ENCODE results near the gene FAM216A.
"Not testable (repeated sequence)": the region's sequence is repeated elsewhere in the genome, so short reads cannot be mapped to it uniquely, and the experiment has no call there.

The FAM216A gene

DNA sequence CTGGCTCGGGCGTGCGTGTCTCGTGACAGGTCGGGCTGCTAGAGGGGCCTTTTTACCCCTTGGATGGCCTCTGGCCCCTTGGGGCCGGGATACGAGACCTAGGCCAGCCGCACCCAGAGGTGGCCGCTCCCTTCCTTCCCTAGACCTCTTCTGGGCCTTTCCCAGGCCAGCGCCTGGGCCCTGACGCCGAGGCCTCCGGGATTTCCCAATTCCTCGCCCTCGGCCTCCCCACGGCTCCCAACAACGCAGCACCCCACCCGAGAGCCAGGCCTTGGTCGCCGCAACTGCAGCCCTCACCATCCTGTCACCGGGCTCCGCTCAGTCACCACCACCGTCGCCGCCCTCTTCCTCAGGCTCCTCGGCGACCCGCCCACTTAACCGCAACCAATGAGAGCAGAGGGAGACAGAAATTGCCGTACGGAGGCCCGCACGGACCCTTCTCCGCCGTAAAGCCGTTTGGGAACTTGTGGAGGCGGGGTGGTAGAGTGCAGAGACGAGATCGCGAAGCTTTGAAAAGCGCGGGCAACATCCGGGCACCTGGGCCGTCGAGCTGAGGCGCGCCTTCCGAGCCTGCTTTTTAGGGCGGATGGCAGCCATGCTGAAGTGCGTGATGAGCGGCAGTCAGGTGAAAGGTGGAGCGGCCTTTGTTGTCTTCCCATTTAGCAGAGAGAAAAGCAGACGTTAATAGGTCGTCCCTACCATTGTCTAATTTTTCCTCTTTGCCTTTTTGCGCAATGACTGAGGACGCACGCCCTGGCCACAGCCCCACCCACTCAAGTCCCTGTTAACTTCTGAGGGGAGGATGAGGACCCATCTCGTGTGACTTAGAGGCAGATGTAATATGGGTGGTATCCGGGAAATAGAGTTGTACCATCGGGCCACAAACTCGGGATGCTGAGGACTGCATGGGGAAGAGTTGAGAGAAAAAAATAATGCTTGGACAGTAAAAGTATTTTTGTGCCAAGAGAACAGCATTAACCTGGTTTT lies 33.4 kb downstream of the FAM216A start, which contains the start of the genes RAD9B and VPS29:
TSS of gene RAD9B (plus strand) at position 580 of the 987 bp plus-strand sequence. CDS start at position 587, 7 bp downstream.
TSS of gene VPS29 (minus strand) at position 360 of the 987 bp plus-strand sequence. CDS start at position 300, 60 bp downstream.
- DNase-seq: peak; percentile 99

DNA sequence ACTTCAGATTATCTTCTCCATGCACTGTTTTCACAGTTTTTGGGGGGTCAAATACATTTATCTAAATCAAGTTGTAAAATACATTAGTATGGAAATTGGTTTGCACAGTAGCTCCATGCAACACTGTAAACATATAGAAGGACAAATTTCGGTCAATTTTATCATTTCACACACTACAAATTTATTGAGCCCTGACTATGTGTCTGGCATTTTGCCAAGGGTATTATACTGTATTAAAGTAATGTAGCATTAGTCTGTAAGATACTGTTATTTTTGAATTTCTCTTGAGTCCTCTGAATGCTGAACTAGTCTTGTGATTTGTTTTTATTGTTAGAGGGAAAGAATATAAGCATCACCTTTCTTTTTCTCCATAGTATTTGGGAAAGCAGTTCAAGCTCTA lies 34.8 kb downstream of the FAM216A start:
- DNase-seq: no peak

DNA sequence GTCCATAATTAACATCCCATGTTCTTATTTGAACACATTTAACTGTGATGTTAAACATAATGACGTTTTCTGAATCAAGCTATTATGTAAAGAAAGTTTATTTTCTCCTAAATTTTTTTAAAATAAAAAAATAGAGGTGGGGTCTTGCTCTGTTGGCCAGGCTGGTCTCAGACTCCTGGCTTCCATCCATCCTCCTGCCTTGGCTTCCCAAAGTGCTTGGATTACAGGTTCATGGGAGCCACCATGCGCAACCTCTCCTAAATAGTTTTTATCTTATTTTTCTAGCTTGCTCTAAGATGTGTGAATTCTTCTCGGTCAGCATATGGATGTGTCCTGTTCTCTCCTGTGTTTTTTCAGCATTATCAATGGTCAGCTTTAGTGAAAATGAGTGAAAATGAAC lies 36.7 kb downstream of the FAM216A start:
- DNase-seq: no peak

DNA sequence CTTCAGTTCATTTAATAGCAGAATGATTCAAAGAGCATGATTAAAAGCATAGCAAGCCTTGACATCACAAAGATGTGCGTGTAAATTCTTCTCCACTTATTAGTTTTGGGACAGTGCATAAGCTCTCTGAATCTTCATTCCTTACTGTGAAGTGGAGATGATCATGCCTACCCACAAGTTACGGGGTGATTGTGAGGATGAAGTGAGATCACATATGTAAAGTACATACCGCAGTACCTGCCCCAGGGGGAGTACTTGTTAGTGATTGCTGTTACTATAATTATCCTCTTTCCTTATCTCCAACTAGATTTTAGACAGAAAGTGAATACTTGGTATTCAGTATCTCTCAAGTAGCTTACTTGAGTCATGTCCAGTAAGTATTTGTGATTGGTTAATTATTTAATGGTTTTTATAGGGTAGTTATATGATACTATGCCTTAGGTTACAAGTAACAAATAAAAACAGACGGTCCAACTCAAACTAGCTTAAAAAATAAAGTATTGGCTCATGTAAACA lies 39.5 kb downstream of the FAM216A start:
- no peak for DNase-seq

DNA sequence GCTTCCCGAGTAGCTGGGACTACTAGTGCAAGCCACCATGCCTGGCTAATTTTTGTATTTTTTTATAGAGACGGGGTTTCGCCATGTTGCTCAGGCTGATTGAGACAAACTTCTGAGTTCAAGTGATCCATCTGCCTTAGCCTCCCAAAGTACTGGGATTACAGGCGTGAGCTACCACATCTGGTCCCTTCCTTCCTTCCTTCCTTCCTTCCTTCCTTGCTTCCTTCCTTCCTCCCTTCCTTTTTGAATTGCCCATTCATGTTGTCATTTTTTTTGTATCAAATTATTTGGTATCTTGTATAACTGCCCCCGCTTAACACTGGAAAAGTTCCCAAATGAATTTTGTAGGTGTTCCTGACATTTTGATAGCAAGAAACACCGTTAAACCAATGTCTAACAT lies 45.2 kb downstream of the FAM216A start:
- DNase-seq: no peak

DNA sequence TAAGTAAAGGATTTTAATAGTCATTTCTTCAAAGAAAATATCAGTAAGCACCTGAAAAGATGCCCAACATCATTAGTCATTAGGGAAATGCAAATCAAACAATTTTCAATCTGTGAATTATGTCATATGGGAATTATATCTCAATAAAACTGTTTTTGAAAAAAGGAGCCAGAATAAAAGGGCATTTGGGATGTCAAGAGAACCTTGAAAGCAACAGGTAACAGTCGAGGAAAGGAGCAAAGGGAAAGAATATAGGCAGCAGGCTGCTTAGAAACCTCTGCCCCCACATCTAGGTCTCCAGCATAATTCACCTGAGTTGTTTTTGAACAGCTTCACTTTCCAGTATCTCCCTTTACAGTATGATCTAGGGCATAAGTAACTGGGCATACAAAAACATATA lies 45.7 kb downstream of the FAM216A start:
- no peak for DNase-seq

DNA sequence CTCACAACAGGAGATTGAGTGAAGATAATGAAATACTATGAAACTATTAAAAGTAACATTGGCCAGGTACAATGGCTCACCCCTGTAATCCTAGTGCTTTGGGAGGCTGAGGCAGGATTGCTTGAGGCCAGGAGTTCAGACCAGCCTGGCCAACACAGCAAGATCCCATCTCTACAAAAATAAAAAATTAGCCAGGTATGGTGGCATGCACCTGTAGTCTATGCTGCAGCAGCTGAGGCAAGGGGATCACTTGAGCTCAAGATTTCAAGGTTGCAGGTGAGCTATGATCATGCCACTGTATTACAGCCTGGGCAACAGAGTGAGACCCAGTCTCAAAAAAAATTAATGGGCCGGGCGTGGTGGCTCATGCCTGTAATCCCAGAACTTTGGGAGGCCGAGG lies 48.4 kb downstream of the FAM216A start:
- no peak for DNase-seq

DNA sequence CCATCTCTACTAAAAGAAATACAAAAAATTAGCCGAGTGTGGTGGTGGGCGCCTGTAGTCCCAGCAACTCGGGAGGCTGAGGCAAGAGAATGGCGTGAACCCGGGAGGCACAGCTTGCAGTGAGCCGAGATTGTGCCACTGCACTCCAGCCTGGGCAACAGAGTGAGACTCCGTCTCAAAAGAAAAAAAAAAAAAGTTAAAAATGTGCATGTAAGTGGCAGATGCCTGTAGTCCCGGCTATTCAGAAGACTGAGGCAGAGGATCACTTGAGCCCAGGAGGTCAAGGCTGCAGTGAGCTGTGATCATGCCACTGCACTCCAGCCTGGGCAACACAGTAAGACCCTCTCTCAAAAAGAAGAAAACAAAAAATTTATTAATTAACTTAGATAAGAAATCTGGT lies 49.4 kb downstream of the FAM216A start:
- not testable (repeated sequence) for DNase-seq

DNA sequence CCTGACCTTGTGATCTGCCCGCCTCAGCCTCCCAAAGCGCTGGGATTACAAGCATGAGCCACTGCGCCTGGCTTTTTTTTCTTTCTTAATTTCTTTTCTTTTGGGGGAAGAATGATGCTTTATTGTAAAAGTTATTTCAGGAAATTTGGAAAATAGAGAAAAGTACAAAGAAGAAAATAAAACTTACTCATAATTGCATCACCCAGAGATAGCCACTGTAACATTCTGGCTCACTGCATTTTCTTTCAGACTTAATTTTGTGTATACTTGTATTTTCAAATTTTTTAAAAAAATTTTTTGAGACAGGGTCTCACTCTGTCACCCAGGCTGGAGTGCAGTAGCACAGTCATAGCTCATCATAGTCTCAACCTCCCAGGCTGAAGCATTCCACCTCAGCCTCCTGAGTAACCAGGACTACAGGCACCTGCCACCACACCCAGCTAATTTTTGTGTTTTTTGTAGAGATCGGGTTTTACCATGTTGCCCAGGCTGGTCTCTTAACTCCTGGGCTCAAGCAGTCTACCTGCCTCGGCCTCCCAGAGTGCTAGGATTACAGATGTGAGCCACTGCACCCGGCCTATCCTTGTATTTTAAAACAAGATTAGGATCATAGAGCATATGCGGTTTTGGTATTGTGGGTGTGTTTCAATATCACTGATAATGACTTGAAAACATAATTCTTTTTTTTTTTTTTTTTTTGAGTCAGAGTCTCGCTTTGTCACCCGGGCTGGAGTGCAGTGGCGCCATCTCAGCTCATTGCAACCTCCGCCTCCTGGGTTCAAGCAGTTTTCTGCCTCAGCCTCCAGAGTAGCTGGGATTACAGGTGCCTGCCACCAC lies 52.4 kb downstream of the FAM216A start:
- peak; percentile 40 for DNase-seq

DNA sequence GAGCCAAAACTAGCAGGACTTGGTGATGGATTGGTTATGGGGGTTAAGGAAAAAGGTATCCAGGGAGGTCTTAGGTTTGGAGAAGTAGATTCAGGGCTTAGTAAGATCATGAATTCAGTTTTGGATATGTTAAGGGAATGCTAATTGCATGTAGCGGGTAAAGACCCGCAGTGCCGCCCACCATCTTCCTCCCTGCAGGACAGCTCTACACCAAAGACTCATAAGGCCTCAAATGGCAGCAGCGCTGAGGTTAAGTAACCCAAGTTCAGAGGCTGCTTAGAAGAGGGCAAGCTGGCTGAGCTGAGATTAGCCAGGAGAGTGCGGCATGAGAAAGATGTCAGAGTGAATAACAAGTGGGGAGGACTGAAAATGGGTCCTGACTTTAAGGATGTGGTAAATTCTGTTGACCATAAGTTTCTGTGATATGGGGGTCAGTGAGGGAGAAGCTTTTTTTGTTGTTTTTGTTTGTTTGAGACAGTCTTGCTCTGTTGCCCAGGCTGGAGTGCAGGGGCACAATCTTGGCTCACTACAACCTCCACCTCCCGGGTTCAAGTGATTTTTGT lies 59.7 kb downstream of the FAM216A start:
- DNase-seq: no peak

DNA sequence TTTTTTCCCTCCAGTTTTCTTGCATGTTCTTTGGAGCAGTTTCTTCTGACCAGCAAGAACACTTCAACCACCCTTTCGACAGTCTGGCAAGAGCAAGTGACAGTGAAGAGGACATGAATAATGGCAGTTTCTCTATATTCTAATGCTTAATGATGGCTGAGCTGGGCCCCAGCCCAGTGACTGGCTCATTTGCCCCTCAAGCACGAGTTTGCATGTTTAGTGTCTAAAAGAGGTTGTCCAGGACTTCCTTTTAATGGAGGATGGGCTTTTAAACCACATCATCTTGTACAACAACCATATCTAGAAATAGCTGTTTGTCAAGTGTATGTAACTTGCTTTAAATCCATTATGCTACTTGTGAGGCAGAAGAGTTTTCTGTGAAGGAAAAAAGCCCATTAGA lies 61.9 kb downstream of the FAM216A start:
- DNase-seq: no peak

DNA sequence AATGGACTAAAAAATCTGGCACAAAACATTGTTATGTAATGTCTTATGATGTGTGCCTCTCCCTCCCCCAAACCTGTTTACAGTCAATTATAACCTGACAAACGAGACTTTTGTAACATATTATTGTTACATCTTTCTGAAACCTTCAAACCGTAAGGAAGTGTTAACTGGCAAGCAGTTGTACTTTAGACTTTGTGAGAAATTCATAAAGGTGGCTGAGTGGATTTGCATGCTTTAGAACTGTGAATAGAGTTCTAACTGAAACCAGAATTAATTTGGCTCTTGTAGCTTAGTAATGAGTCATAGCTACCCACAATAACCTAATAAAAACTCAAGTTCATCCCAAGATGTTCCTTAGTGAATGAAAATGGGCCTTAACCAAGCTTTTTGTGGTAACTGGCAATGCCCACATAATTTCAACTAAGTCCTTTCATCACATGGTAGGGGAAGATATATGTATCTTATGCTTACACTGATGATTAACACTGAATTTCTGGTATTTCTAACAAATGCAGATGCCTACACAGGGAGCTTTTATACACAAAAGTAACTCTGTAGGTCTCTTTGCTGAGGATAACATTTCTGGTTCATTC lies 63.2 kb downstream of the FAM216A start:
- DNase-seq: no peak

DNA sequence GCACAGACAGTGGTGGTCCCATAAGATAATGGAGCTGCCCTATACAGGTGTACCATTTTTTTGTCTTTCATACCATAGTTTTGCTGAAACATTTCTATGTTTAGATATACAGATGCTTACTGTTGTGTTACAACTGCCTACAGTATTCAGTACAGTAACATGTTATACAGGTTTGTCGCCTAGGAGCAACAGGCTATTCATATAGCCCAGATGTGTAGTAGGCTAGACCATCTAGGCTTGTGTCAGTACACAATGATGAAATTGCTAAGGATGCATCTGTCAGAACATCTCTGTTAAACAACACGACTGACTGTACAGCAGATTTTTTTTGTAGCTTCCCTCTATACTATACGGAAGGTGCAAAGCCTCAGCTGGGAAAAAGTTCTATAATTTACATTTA lies 64.0 kb downstream of the FAM216A start:
- no peak for DNase-seq

DNA sequence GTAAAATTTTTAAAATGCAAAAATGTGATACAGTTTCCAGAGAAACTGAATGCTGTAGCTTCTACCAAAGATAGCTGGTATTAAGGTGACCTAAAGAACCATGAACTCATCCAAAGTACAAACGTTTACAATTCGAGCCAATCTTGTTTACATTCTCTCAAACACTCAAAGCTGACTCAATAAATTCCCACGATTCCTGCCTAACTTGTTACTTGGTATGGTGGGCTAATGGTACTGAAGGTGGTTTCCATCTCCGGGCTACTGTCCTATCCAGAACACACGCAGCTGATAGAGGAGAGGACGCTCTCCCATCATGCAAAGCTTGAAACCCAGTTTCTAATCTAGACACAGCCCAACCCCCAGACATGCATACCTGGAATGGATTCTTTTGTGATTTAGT lies 65.0 kb downstream of the FAM216A start:
- no peak for DNase-seq

DNA sequence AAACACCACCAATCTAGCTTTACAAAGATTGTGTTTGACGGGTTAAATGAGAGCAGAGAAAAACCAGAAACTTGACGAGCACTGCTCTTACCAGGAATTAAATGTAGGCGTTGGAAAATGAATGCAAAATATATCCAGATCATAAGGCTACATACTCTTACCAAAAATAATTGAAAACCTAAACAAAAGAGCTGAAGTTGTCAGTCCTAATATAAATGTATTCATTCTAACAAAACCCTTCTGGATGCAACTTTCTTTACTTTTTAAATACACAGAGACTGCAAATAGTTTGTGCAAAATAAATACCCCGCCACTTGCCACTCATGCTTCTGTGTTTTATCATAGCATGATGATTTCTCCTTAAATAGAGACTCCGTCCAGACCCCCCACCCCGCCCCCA lies 66.2 kb downstream of the FAM216A start:
- DNase-seq: no peak

DNA sequence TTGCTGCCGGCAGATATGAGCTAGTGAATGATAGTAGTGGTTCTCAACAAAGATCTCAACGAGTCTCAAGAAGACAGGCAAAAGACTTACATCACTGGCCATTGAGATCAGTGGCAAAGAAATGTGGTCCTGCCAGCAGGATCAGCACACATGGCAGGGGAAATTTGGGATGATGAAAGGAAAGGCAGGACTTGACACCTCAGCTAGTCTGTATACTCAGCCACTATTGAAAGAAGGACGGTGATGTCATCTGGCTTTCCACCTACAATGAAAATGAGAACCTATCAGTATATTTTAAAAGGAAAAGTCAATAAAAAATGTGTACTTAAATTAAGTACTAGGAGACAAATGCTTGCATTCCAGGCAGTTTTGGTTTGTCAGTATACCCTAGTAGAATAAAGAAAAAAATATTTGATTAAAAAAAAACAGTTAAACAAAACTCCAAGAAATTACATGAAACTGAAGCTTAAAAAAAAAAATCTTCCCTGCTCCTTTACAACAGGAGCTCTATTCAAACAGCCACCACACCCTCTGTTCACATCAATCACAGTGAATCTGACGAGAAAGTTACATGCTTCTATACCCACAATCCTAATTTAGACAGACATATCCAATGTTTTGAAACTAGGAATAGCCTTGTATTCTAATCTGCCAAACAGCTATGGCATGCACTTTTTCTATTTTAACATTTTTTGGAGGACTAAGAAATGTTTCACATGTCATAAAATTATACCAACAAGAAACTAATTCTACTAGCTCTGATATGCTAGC lies 68.4 kb downstream of the FAM216A start:
- no peak for DNase-seq

DNA sequence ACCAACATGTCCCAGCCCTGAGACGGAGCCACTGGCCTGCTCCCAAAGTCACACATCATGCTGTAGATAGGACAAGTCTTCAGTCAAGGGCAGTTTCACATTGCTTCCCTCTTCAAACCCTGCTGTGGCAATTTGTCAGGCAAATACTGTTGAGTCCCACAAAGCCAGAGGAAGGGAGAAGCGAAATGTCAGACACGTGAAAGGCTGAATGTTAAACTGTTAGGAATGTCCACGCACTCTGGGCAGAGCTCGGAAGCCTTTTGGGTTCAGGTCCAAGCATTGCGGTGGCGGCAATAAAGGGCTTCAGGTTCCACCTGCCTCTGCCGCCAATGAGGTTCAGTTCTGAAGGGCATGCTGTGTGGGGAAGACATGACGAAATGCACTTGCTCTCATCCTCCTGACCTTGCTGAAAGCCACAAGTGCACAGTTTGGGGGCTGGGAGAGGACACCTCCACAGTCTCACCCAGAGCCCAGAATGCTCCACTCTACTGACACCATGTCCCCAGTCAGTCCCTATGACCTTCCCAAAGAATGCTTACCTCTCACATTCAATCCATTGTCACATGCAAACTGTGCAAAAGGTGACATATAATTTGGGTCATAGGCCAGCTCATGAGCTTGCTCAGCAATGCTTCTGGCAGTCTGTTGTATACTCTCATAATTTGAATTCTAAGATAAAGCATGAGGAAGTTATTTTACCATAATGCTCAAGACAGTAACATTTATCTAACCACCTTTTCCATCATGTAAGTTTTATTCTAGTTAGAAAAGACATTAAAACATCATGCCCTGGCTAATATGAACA lies 69.2 kb downstream of the FAM216A start:
- DNase-seq: no peak

DNA sequence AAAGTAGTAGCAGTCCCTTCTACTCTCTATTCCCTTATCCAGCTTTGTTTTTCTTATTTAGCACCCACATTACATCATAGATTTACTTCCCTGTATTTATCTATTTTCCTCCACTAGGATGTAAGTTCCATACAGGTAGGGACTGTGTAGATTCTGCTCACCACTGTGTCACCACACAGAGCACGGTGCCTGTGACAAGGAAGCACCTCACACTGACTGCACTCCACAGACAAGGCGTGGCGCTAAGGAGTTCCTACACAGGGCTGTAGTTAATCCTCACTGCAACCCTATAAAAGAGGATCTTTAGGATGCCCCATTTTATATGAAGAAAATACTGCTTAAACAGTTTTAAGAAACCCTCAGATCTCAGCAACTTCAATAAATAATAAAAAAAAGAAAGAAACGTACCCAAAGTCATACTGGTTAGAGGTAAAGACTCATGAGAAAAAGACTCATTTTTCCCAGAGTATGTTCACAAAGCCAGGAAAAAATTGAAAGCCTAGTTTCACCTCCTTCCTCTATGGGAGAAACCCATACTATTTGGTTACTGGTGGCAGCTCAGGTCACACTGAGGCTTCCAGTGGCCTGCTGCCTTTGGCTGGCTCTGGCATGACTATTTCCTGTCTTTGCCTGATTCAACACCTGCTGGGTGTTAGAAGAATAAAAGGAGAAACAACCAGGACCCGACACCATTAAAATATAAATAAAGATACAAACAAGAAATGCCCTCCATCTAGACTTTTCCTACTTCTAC lies 70.4 kb downstream of the FAM216A start:
- DNase-seq: no peak
